ENCODE measurements around the gene TBC1D8. TPM values are rescaled to one million over a fixed set of nuclear protein-coding genes. Genes with fewer than 3 reads are reported as not detected.

TBC1D8 gene
- total and polyA plus RNA-seq, 2 of the 13 experiments (the other 11 are each of a cell fraction or from before 2014, with no cell fraction given): 45.1 to 95.4 TPM

GRCh38 chr2:101087638-101088037 lies 63.5 kb downstream of the TBC1D8 start:
- H3K27me3 ChIP-seq (ENCODE audit: control insufficient read depth in 1 of 2, insufficient read depth in 2 of 2, low read length in 2 of 2): no peaks in the 10 kb centered on the region
- ATAC-seq (no peak), FAIRE-seq (no peak), DNase-seq (ENCODE audit: low spot score) (no peak)
- no peak overlapping the region for H3K27ac ChIP-seq (ENCODE audit: extremely low read length, insufficient read depth, low read length)
- no peak overlapping the region for H3K4me2 ChIP-seq (ENCODE audit: low read depth, low read length)
- ChIA-PET CTCF (ENCODE audit: low intra/inter-chr PET ratio, low total read pairs) (no interaction called here), POLR2A (no interaction called here)
- intact Hi-C loops (cut with micrococcal nuclease; ENCODE audit: unreplicated experiment) (no loop called here), in situ Hi-C loops (cut with HindIII; ENCODE audit: extremely low pct_ligation_motif_present, low pct_unique_long_range_greater_than_20kb) (no loop called here)
- H2AFZ ChIP-seq (ENCODE audit: low read length): no peak overlapping the region
- H3K9me3 ChIP-seq (ENCODE audit: low read length): no peaks in the 10 kb centered on the region
- TF ChIP-seq, protein P1, sequence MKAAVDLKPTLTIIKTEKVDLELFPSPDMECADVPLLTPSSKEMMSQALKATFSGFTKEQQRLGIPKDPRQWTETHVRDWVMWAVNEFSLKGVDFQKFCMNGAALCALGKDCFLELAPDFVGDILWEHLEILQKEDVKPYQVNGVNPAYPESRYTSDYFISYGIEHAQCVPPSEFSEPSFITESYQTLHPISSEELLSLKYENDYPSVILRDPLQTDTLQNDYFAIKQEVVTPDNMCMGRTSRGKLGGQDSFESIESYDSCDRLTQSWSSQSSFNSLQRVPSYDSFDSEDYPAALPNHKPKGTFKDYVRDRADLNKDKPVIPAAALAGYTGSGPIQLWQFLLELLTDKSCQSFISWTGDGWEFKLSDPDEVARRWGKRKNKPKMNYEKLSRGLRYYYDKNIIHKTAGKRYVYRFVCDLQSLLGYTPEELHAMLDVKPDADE (CRISPR knock-in tag; IDR thresholded peaks at IDR 0.05): no peak
- TF ChIP-seq ZNF350 (CRISPR knock-in tag; IDR thresholded peaks at IDR 0.05; ENCODE audit: borderline replicate concordance, low read depth): no peak
- no peak for TF ChIP-seq RXRA (CRISPR knock-in tag; IDR thresholded peaks at IDR 0.05)
- TF ChIP-seq CBX1 (IDR thresholded peaks at IDR 0.05; ENCODE audit: low read depth): no peak
- no peak for TF ChIP-seq ZNF660 (CRISPR knock-in tag; IDR thresholded peaks at IDR 0.05; ENCODE audit: borderline replicate concordance, low read depth)
- no peak for TF ChIP-seq ZNF879 (CRISPR knock-in tag; IDR thresholded peaks at IDR 0.05)
- no peak for TF ChIP-seq TCF12 (IDR thresholded peaks at IDR 0.05)
- no peak for TF ChIP-seq TCF12 (CRISPR knock-in tag; IDR thresholded peaks at IDR 0.05)
- TF ChIP-seq HNF4A (CRISPR knock-in tag; IDR thresholded peaks at IDR 0.05): no peak
- TF ChIP-seq EP300 (IDR thresholded peaks at IDR 0.05; ENCODE audit: low read depth in 2 of 2, low read length in 2 of 2): no peak
- TF ChIP-seq EP300 (CRISPR knock-in tag; IDR thresholded peaks at IDR 0.05; ENCODE audit: borderline replicate concordance): no peak
- H4K20me1 ChIP-seq (ENCODE audit: insufficient read depth, low read length): peaks cover 9% of the 10 kb centered on the region; the same call in 1 of the 2 replicates
- H3K4me3 ChIP-seq (replicated peaks in 1 of 3; ENCODE audit: insufficient read depth in 1 of 3, low read depth in 2 of 3, low read length in 3 of 3): no peak overlapping the region
- H3K9ac ChIP-seq (ENCODE audit: insufficient read depth, low read depth, low read length): no peak overlapping the region
- BruUV-seq (replicated peaks): no TSS peak
- H3K4me1 ChIP-seq (ENCODE audit: insufficient read depth, low read length): peaks cover 41% of the 10 kb centered on the region
- peaks cover 71% of the 10 kb centered on the region for H3K79me2 ChIP-seq (ENCODE audit: insufficient read depth, low read length)
- peaks cover 17 to 45% of the 10 kb centered on the region in 2 experiments; a peak in 4 of 5 replicates for H3K36me3 ChIP-seq (replicated peaks in 1 of 2; ENCODE audit: control insufficient read depth in 1 of 2, insufficient read depth in 2 of 2, low read length in 2 of 2)

Measured in HepG2 (cell line).